H1 (cell line): ENCODE measurements around the gene PITRM1. TPM values are rescaled to one million over a fixed set of nuclear protein-coding genes. Genes with fewer than 3 reads are reported as not detected.

Experiments
- CTCF ChIA-PET: fragments of 300-600 bp; sonication (Branson Sonifier 250); formaldehyde crosslinking; loops from one replicate; lab custom pipeline; 2021; ENCODE audit not compliant: partially characterized antibody; lab: Charles Lee
- POLR2A ChIA-PET: fragments of 300-600 bp; sonication (Branson Sonifier 250); formaldehyde crosslinking; loops from one replicate; lab custom pipeline; 2021; ENCODE audit warnings: inconsistent platforms; ENCODE audit not compliant: partially characterized antibody; lab: Charles Lee
- DNase-seq, 2 experiments: peaks; one replicate each; pipeline versions ENCODE4 v3.0.0 to v3.0.0-alpha.2; 2010 to 2022; ENCODE audit warnings: low spot score in 2 of 2, low read depth in 1 of 2, mixed read lengths in 1 of 2
- FAIRE-seq: peaks from 2 replicates; lab custom pipeline; 2011; peaks lifted over from hg19 to GRCh38; lab: Jason Lieb, UNC
- H2AFZ ChIP-seq: 2 replicates; pipeline ENCODE4 v1.8.1; 2012; ENCODE audit warnings: low read length, inconsistent platforms
- H2AK5ac ChIP-seq: 2 replicates; pipeline ENCODE4 v1.6.1; 2013; ENCODE audit warnings: low read depth, low read length
- H2BK120ac ChIP-seq: replicated peaks from 2 replicates; pipeline ENCODE3; 2013; ENCODE audit warnings: low read depth, low read length, inconsistent platforms
- H2BK12ac ChIP-seq: 2 replicates; pipeline ENCODE4 v1.6.1; 2013; ENCODE audit warnings: low read depth, low read length
- H2BK15ac ChIP-seq: 2 replicates; pipeline ENCODE4 v1.6.1; 2013; ENCODE audit warnings: low read length
- H2BK20ac ChIP-seq: 2 replicates; pipeline ENCODE4 v1.6.1; 2013; ENCODE audit warnings: low read length
- H2BK5ac ChIP-seq: 2 replicates; pipeline ENCODE4 v1.6.1; 2013; ENCODE audit warnings: low read depth, low read length
- H3K14ac ChIP-seq: 2 replicates; pipeline ENCODE4 v1.6.1; 2013; ENCODE audit warnings: inconsistent platforms; ENCODE audit not compliant: insufficient read length
- H3K18ac ChIP-seq: 2 replicates; pipeline ENCODE4 v1.6.1; 2013; ENCODE audit warnings: low read length; ENCODE audit errors: extremely low read depth
- H3K23ac ChIP-seq: 2 replicates; pipeline ENCODE4 v1.6.1; 2013; ENCODE audit warnings: inconsistent platforms; ENCODE audit not compliant: insufficient read length
- H3K23me2 ChIP-seq: 2 replicates; pipeline ENCODE4 v1.6.1; 2013; ENCODE audit warnings: low read depth, low read length
- H3K27ac ChIP-seq: 2 replicates; pipeline ENCODE4 v1.6.1; 2011; ENCODE audit warnings: low read depth, low read length, inconsistent platforms
- H3K27me3 ChIP-seq, 4 experiments: replicated peaks in 1 of 4; 1 replicate in 1 of 4; 2 replicates in 3 of 4; pipeline versions ENCODE4 v1.6.1 to v1.8.1; 2011 to 2013; ENCODE audit warnings: low read length in 3 of 4, mild to moderate bottlenecking in 3 of 4, inconsistent platforms in 2 of 4, mixed read lengths in 2 of 4, moderate library complexity in 1 of 4; ENCODE audit not compliant: control insufficient read depth in 3 of 4, insufficient read depth in 3 of 4; ENCODE audit errors: extremely low read depth in 1 of 4
- H3K36me3 ChIP-seq, 4 experiments: 2 replicates each; pipeline versions ENCODE4 v1.6.1 to v1.8.1; 2011 to 2013; ENCODE audit warnings: mild to moderate bottlenecking in 4 of 4, low read length in 3 of 4, moderate library complexity in 2 of 4, control low read depth in 1 of 4, inconsistent platforms in 1 of 4; ENCODE audit not compliant: insufficient read depth in 4 of 4, control insufficient read depth in 2 of 4
- H3K4ac ChIP-seq: replicated peaks from 2 replicates; pipeline ENCODE3; 2013; ENCODE audit warnings: low read length, low read depth, mixed read lengths, inconsistent platforms; ENCODE audit not compliant: insufficient read length
- H3K4me1 ChIP-seq, 4 experiments: replicated peaks in 1 of 4; 1 replicate in 1 of 4; 2 replicates in 3 of 4; pipeline versions ENCODE4 v1.6.1 to v1.8.1; 2011 to 2013; ENCODE audit warnings: low read length in 3 of 4, inconsistent platforms in 2 of 4, mixed read lengths in 1 of 4; ENCODE audit not compliant: insufficient read depth in 4 of 4, control insufficient read depth in 3 of 4
- H3K4me2 ChIP-seq, 2 experiments: 2 replicates each; pipeline versions ENCODE4 v1.6.1 to v1.8.1; 2011 to 2013; ENCODE audit warnings: low read depth in 2 of 2, low read length in 2 of 2, control low read depth in 1 of 2, inconsistent platforms in 1 of 2, mild to moderate bottlenecking in 1 of 2; ENCODE audit not compliant: insufficient read depth in 1 of 2
- H3K4me3 ChIP-seq, 4 experiments: fragments of 200-600, 300-600 bp in 1 of 4; sonication (generic), shearing (Covaris generic), sonication (Bioruptor Twin) in 1 of 4; 2 replicates each; pipeline versions ENCODE4 v1.5.1 to v1.8.1; 2011 to 2016; ENCODE audit warnings: low read length in 4 of 4, low read depth in 3 of 4, control low read depth in 2 of 4, inconsistent platforms in 2 of 4, mild to moderate bottlenecking in 2 of 4, mixed read lengths in 1 of 4, moderate library complexity in 1 of 4; ENCODE audit not compliant: insufficient read depth in 2 of 4; ENCODE audit errors: extremely low read depth in 1 of 4
- H3K56ac ChIP-seq: replicated peaks from 2 replicates; pipeline ENCODE3; 2013; ENCODE audit warnings: low read depth, mild to moderate bottlenecking, mixed read lengths, low read length, inconsistent platforms; ENCODE audit not compliant: insufficient read length
- H3K79me1 ChIP-seq: 2 replicates; pipeline ENCODE4 v1.6.1; 2013; ENCODE audit warnings: low read depth, low read length, control low read depth
- H3K79me2 ChIP-seq, 2 experiments: 2 replicates each; pipeline versions ENCODE4 v1.6.1 to v1.8.1; 2012 to 2013; ENCODE audit warnings: low read length in 2 of 2, mild to moderate bottlenecking in 2 of 2, inconsistent platforms in 1 of 2; ENCODE audit not compliant: insufficient read depth in 2 of 2, control insufficient read depth in 1 of 2
- H3K9ac ChIP-seq, 4 experiments: replicated peaks in 1 of 4; 1 replicate in 1 of 4; 2 replicates in 3 of 4; pipeline versions ENCODE4 v1.6.1 to v1.8.1; 2011 to 2013; ENCODE audit warnings: low read depth in 3 of 4, low read length in 3 of 4, control low read depth in 2 of 4, mild to moderate bottlenecking in 2 of 4, moderate library complexity in 2 of 4, inconsistent platforms in 1 of 4; ENCODE audit errors: extremely low read depth in 1 of 4
- H3K9me3 ChIP-seq, 2 experiments: 2 replicates each; pipeline versions ENCODE4 v1.6.1 to v1.8.1; 2012 to 2013; ENCODE audit warnings: mild to moderate bottlenecking in 2 of 2, moderate library complexity in 2 of 2, control low read depth in 1 of 2, inconsistent platforms in 1 of 2, low read depth in 1 of 2, low read length in 1 of 2, mixed read lengths in 1 of 2; ENCODE audit not compliant: insufficient read depth in 2 of 2
- H4K20me1 ChIP-seq, 2 experiments: replicated peaks in 1 of 2; 2 replicates each; pipeline versions ENCODE3 to v1.8.1; 2011 to 2013; ENCODE audit warnings: inconsistent platforms in 2 of 2, low read length in 2 of 2, mild to moderate bottlenecking in 1 of 2; ENCODE audit not compliant: insufficient read depth in 2 of 2, control insufficient read depth in 1 of 2
- H4K5ac ChIP-seq: 2 replicates; pipeline ENCODE4 v1.6.1; 2013; ENCODE audit warnings: low read length, low read depth, mixed read lengths, inconsistent platforms; ENCODE audit not compliant: insufficient read length
- H4K8ac ChIP-seq: 2 replicates; pipeline ENCODE4 v1.8.0; 2013; ENCODE audit warnings: mild to moderate bottlenecking, moderate library complexity, low read length, inconsistent platforms; ENCODE audit not compliant: insufficient read depth; ENCODE audit errors: extremely low read depth
- H4K91ac ChIP-seq: replicated peaks from 2 replicates; pipeline ENCODE3; 2013; ENCODE audit warnings: low read length, mixed read lengths, inconsistent platforms; ENCODE audit not compliant: insufficient read length
- BCL11A ChIP-seq, 2 experiments: IDR thresholded peaks; one replicate each; pipeline ENCODE4 v1.6.1; 2011; ENCODE audit warnings: low read depth in 2 of 2, low read length in 2 of 2, mild to moderate bottlenecking in 2 of 2
- EP300 ChIP-seq, 2 experiments: IDR thresholded peaks; 1 replicate in 1 of 2; 2 replicates in 1 of 2; pipeline ENCODE4 v1.6.1; 2011 to 2012; ENCODE audit warnings: low read depth in 2 of 2, low read length in 2 of 2, mild to moderate bottlenecking in 2 of 2, borderline replicate concordance in 1 of 2, inconsistent platforms in 1 of 2, moderate library complexity in 1 of 2
- KDM4A ChIP-seq: IDR thresholded peaks from one replicate; pipeline ENCODE4 v1.7.1; 2012; ENCODE audit warnings: low read depth, mild to moderate bottlenecking, moderate library complexity, low read length, inconsistent platforms; ENCODE audit not compliant: severe bottlenecking
- MAFK ChIP-seq: IDR thresholded peaks from 2 replicates; pipeline ENCODE4 v1.6.1; 2012; ENCODE audit warnings: low read depth, mild to moderate bottlenecking, improper control_type of control experiment, low read length
- PHF8 ChIP-seq: fragments of 200-600 bp; sonication (generic); conservative IDR thresholded peaks from 2 replicates; pipeline ENCODE4 v1.7.1; 2012; ENCODE audit warnings: low read depth, mild to moderate bottlenecking, inconsistent platforms, low read length, moderate library complexity
- POLR2AphosphoS5 ChIP-seq: IDR thresholded peaks from 2 replicates; pipeline ENCODE4 v1.6.1; 2011; ENCODE audit warnings: low read depth, low read length
- POU5F1 ChIP-seq: IDR thresholded peaks from 2 replicates; pipeline ENCODE4 v1.6.1; 2011; ENCODE audit warnings: low read depth, mild to moderate bottlenecking, low read length, moderate library complexity
- SIN3A ChIP-seq, 2 experiments: IDR thresholded peaks in 1 of 2; conservative IDR thresholded peaks in 1 of 2; 2 replicates each; pipeline ENCODE4 v1.6.1; 2011 to 2012; ENCODE audit warnings: low read length in 2 of 2, improper control_type of control experiment in 1 of 2, low read depth in 1 of 2, mild to moderate bottlenecking in 1 of 2
- SIRT6 ChIP-seq: IDR thresholded peaks from one replicate; pipeline ENCODE4 v1.7.1; 2012; ENCODE audit warnings: low read length, inconsistent platforms
- TBP ChIP-seq: IDR thresholded peaks from 2 replicates; pipeline ENCODE4 v1.6.1; 2011; ENCODE audit warnings: low read depth, low read length, improper control_type of control experiment
- WGBS, 2 experiments: shearing (Covaris generic) in 1 of 2; methylation state at CpG; one replicate each; pipeline versions ENCODE4 v1.1.6 to v1.1.7; 2013 to 2015; ENCODE audit warnings: low lambda C conversion rate in 2 of 2, mixed read lengths in 2 of 2, inconsistent platforms in 1 of 2, low coverage in 1 of 2, missing lambda C conversion rate in 1 of 2; ENCODE audit not compliant: insufficient replicate concordance in 2 of 2, insufficient coverage in 1 of 2, insufficient read length in 1 of 2; ENCODE audit errors: extremely low coverage in 1 of 2, missing lambda C conversion rate in 1 of 2; 5-methylcytosine and 5-hydroxymethylcytosine counted together
- polyA plus RNA-seq, 7 experiments: library from polyadenylated mRNA; depleted of rRNA in 3 of 7; stranded (reverse) in 5 of 7; unstranded in 2 of 7; fragments of >200 nt in 5 of 7; fragments of 200-250 nt in 2 of 7; gene quantifications; 1 replicate in 5 of 7; 2 replicates in 1 of 7; 4 replicates in 1 of 7; pipeline versions ENCODE4 v1.2.1 to v1.2.3, GENCODE V29; 2011 to 2013; ENCODE audit warnings: missing spikeins in 2 of 7, mixed read lengths in 2 of 7
- total RNA-seq: library from RNA; stranded (reverse); fragmentation: NEBNext Ultra II Directional; extraction: Animal tissue kit (Norgen Biotek cat#: 25700); gene quantifications from 2 replicates; pipeline ENCODE4 v1.2.1, GENCODE V29; 2021
- TF ChIP-seq, protein P1 (sequence below): IDR thresholded peaks from 2 replicates; pipeline ENCODE4 v1.6.1; 2011; ENCODE audit warnings: low read depth, mild to moderate bottlenecking, low read length; ENCODE audit not compliant: insufficient read depth

The PITRM1 gene
- total and polyA plus RNA-seq, 2 of the 8 experiments (the other 6 are each of a cell fraction or from before 2014, with no cell fraction given): 18.6 to 31.5 TPM

DNA sequence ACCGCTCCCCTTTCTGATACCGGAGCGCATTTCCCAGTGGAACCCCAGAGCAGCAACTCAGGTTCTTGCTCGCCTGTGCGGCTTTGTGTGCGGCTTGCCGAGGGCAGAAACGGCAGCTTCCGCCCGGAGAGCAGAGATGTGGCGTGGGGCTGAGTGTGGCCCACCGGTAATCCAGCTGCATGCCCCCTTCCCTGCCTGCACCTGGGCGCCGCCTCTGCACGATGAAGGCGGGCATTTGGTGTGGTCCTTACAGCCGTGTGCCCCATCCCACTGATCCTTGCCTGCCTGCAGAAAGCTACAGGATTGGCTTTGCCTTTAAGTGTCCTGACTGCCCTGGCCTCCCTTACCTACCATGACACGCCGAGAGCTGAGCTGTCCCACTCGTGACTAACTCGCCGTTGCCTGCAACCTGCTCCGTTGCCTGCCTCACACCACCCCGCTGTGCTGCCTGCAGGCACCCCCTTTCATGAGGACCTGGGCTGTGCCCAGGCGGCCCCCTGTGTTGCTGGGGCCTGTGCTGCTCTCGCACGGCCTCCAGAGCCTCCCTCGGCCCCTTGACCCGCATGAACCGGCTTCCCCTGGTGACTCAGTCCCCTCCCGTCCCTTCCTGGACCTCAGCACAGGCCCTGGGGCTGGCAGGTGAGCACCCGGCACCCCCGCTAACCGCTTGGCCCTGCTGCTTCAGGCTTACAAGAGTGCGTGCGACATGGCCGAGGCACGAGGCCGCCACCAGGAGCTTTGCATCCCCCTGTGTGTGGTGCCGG is 48.0 kb downstream of the PITRM1 start:
- no peaks in the 10 kb centered on the region; the same call in 1 of the 2 replicates for H3K79me1 ChIP-seq
- no peak overlapping the region for H4K8ac ChIP-seq
- H3K18ac ChIP-seq: no peak overlapping the region
- peaks cover 4 to 57% (median 37%) of the 10 kb centered on the region in 4 experiments; a peak in 7 of 8 replicates for H3K36me3 ChIP-seq
- no peak overlapping the region for H3K14ac ChIP-seq
- H3K79me2 ChIP-seq: no peaks in the 10 kb centered on the region
- H3K56ac ChIP-seq: no peak overlapping the region
- H2BK5ac ChIP-seq: no peak overlapping the region
- H4K5ac ChIP-seq: no peak overlapping the region
- no peak overlapping the region for H2AK5ac ChIP-seq
- H3K27ac ChIP-seq: no peak overlapping the region
- no peak overlapping the region for H4K91ac ChIP-seq
- peaks cover 5 to 10% of the 10 kb centered on the region in 2 experiments for H4K20me1 ChIP-seq
- no peak overlapping the region for H2AFZ ChIP-seq
- ChIA-PET POLR2A (interaction anchor here (1.0 to 1.7 kb wide), 3 partner anchors 9 to 22 kb away, joined by 3 to 5 read pairs (median 3); no protein-coding TSS in a partner anchor), CTCF (interaction anchor here (1.3 to 1.5 kb wide), 2 partner anchors 9 to 81 kb away, joined by 3 to 4 read pairs; no protein-coding TSS in a partner anchor)
- no peak for FAIRE-seq
- H3K9ac ChIP-seq: no peak overlapping the region
- no peak overlapping the region for H2BK120ac ChIP-seq
- H2BK20ac ChIP-seq: no peak overlapping the region
- no peaks in the 10 kb centered on the region for H3K27me3 ChIP-seq
- H3K23me2 ChIP-seq: no peaks in the 10 kb centered on the region
- no peak overlapping the region for H3K4me2 ChIP-seq
- no peak overlapping the region for H3K23ac ChIP-seq
- no peaks in the 10 kb centered on the region for H3K4me1 ChIP-seq
- H3K4me3 ChIP-seq: no peak overlapping the region
- H2BK12ac ChIP-seq: no peak overlapping the region
- DNase-seq: no peak
- no peak overlapping the region for H2BK15ac ChIP-seq
- H3K4ac ChIP-seq: no peak overlapping the region
- H3K9me3 ChIP-seq: no peaks in the 10 kb centered on the region; a peak in 1 of 4 replicates
- 88% methylated on average over 35 of the region's 40 CpGs; no CpG with 5 or more reads in 1 of the 2 experiments for WGBS, 2 experiments
- TF ChIP-seq POLR2AphosphoS5: no peak
- no peak for TF ChIP-seq KDM4A
- no peak for TF ChIP-seq EP300 (IDR thresholded peaks at IDR 0.05; ENCODE audit: borderline replicate concordance in 1 of 2, low read depth in 2 of 2, low read length in 2 of 2)
- TF ChIP-seq PHF8: no peak
- TF ChIP-seq, protein P1, sequence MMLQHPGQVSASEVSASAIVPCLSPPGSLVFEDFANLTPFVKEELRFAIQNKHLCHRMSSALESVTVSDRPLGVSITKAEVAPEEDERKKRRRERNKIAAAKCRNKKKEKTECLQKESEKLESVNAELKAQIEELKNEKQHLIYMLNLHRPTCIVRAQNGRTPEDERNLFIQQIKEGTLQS: no peak
- no peak for TF ChIP-seq BCL11A (IDR thresholded peaks at IDR 0.05; ENCODE audit: low read depth in 2 of 2, low read length in 2 of 2)
- no peak for TF ChIP-seq TBP
- TF ChIP-seq SIRT6: no peak
- no peak for TF ChIP-seq POU5F1
- no peak for TF ChIP-seq SIN3A (conservative IDR thresholded peaks at IDR 0.05 in 1 of 2, IDR thresholded peaks at IDR 0.05 in 1 of 2; ENCODE audit: low read depth in 1 of 2, low read length in 2 of 2)
- no peak for TF ChIP-seq MAFK
